Measurements from ENCODE around the gene PRAMEF9.
"Not testable (repeated sequence)": the region's sequence is repeated elsewhere in the genome, so short reads cannot be mapped to it uniquely, and the experiment has no call there.

Gene PRAMEF9

DNA sequence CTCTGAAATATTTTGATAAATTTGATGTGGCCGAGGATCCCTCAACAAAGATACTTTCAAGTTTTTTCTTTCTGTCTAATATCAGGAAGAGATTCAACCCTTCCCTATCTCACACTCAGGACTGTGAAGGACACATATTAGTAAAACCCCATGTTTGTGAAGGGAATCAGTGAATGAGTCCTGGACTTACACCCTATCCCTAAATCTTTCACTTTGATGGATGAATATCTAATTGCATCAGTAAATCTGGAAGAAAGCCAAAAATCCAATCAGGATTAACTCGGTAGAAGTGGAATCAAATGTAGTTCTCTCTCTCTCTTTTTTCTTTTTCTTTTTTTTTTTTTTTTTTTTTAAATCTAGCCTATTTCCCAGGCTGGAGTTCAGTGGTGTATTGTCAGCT lies at the start of gene PRAMEF9:
Gene PRAMEF9 (plus strand): TSS at position 301 of the 400 bp plus-strand sequence. CDS start 3,433 bp downstream, outside the sequence.
- DNase-seq, result not testable (repeated sequence)

DNA sequence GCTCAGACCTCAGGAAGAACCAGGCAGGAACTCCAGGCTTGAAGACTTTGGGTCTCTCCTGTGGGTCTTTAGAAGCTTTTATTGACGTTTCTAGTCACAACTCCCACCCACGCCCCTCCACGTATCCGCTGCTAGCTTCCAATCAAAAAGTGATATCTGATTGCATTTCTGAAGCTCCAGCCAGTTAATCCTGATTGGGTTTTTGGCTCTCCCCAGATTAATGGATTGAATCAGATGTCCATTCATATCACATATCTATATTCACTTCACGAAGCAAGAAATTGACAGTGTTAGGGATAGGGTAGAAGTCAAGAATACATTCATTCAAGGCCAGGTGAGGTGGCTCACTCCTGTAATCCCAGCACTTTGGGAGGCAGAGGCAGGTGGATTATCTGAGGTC lies 15.7 kb upstream of the PRAMEF9 start, which contains the start of gene PRAMEF26:
Gene PRAMEF26 (minus strand): TSS at position 101 of the 400 bp plus-strand sequence. CDS start 2,914 bp downstream, outside the sequence.
- not testable (repeated sequence) for DNase-seq

DNA sequence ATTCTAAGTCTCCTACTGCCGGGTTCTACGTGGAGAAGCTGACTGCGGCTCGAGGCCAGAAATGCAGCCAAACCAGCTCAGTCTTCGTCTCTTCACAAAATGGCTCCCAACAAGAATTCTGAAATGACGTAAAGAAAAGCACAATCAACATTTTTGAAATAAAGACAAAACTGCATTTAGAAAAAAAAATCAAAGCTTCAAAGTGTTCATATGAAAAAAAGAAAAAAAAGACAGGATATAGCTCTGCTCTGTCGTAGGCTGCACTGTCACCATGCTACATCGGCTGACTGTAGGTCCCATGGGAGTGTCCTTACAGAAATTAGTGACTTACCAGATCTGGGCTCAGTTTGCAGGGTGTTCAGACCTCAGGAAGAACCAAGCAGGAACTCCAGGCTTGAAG lies 6.1 kb upstream of the PRAMEF9 start, which contains the start of gene HNRNPCL4:
Gene HNRNPCL4 (minus strand): TSS at position 101 of the 400 bp plus-strand sequence. CDS start 164 bp downstream, outside the sequence.
- DNase-seq, result not testable (repeated sequence)

DNA sequence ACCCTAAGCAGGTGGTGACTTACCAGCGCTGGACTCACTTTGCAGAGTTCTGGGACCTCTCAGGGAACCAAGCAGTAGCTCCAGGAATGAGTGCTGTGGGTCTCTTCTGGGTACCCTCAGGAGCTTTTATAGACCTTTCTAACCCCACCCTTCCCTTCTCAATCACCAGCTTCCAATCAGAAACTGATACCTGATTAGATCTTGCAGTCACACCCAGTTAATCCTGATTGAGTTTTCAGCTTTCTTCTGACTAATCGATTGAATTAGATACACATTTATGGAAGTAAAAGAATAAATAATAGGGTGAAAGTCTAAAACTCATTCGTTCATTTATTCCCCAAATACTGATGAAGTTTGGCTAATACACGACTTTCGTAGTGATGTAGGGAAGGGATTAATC lies 29.7 kb downstream of the PRAMEF9 start, which contains the start of gene PRAMEF13:
Gene PRAMEF13 (minus strand): TSS at position 101 of the 400 bp plus-strand sequence. CDS start 1,820 bp downstream, outside the sequence.
- not testable (repeated sequence) for DNase-seq

DNA sequence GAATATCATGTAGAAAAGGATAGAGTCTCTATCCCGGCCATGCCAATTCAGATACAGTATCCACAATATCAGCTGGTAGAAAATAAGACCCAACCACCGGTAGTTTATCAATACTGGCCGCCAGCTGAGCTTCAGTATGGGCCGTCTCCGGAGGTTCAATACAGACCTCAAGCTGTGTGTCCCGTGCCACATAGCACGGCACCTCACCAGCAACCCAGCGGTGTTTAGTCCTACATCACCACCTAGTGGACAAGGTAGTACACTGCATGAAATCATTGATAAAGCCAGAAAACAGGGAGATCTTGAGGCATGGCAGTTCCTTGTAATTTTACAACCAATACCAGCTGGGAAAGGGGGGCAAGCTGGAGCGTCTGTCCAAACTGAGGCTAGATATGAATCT lies 37.1 kb downstream of the PRAMEF9 start:
- not testable (repeated sequence) for DNase-seq

DNA sequence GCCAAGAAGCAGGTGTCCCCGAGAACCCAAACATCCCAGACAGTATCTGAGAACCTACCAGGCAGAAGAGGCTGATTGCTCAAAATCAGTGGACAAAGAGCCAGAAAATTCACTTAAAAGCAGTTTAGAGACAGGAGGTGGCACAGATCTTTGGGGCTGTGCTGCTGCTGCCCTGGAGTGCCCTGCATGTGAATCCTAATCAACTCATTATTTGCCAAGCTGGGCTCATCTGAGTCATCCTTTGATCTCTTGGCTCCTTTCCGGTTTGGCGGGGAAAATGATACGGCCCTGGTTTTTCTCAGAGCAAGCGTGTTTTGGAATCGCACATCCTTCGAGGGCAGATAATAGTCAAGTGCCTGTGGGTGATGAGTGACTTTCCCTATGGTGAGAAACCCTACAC lies 45.0 kb downstream of the PRAMEF9 start:
- not testable (repeated sequence) for DNase-seq

DNA sequence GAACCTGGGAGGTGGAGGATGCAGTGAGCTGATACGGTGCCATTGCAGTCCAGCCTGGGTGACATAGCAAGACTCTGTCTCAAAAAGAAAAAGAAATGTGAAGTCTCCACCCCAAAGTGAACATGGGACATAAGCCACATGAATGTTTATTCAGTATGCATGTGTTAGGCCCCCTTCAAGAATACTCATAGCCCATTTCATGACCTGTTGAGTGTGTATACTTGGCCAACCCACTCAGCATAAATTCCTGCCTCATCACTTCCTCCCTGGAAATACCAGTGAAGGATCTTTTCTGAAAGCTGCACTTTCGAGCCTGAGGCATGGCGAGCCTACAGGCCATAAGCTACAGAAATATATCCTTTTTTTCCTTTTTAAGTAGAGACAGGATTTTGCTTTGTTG lies 47.6 kb downstream of the PRAMEF9 start:
- DNase-seq, result not testable (repeated sequence)

DNA sequence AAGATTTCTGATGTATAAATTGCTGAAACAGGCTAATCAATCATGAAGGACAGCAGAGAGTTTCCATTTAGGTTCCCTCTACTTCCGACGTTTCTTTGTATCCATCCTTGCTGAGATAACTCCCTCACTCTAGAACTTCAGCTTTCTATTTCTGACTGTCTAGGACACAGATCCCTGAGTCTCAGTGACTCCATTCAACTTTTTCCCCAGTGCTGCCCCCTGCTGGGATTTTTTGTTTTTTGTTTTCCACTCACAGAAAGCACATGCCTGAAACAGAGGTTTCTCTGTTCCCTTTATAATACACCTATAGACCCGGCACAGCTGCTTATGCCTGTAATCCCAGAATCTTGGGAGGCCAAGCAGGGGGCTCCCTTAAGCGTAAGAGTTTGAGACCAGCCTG lies 51.1 kb downstream of the PRAMEF9 start:
- not testable (repeated sequence) for DNase-seq

DNA sequence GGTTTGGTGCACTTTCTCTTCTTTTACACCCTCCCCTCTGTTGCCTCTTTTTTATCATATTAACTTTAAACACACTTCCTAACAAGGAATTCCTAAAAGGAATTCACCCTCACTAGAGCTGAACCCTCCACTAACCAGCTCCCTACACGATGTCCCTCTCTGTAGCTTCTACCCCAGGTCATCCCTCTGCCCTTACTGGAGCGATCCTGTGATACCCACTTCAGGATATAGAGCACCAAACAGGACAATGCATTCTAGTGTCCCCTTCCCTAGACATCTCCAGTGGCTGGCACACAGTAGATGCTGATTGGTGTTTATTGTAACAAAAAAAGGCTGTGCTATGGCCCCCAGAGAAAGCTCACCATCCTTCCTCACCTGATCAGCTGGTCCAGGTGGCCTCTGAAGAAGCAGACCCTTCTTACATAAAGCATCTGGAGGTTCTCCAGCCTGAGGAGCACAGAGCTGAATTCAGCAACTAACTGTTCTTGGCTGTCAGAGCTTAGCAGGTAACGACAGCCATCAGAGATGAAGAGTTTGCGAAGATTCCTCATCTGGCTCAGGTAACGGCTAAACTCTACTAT lies 52.9 kb downstream of the PRAMEF9 start:
- DNase-seq, result no peak

DNA sequence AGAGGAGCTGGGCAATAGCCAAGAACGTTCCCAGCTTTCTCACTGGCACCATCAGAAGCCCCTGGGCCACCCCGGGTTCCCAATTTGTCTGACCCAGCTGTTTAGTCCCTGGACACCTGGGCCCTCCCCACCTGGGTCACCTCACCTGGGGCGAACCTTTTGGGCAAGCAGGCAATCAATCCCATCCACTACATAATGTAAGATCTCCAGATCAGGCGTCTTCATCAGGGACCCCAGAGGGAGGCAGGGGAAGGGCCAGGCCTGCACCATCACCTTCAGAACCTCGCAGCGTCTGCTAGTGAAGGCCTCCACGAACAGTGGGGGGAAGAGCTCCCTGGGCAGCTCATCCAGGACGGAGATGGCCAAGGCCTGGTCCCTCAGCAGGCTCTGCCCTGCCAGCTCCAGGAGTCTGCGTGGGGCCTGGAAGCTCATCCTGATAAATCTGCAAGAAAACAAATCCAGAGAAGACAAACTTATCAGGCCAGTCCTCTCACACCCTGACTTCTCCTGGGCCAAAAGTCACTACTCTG lies 54.1 kb downstream of the PRAMEF9 start, which contains the start of gene PRAMEF18:
Gene PRAMEF18 (minus strand): TSS at position 480 of the 530 bp plus-strand sequence. CDS start 48 bp downstream, at position 432.
- DNase-seq, result not testable (repeated sequence)

DNA sequence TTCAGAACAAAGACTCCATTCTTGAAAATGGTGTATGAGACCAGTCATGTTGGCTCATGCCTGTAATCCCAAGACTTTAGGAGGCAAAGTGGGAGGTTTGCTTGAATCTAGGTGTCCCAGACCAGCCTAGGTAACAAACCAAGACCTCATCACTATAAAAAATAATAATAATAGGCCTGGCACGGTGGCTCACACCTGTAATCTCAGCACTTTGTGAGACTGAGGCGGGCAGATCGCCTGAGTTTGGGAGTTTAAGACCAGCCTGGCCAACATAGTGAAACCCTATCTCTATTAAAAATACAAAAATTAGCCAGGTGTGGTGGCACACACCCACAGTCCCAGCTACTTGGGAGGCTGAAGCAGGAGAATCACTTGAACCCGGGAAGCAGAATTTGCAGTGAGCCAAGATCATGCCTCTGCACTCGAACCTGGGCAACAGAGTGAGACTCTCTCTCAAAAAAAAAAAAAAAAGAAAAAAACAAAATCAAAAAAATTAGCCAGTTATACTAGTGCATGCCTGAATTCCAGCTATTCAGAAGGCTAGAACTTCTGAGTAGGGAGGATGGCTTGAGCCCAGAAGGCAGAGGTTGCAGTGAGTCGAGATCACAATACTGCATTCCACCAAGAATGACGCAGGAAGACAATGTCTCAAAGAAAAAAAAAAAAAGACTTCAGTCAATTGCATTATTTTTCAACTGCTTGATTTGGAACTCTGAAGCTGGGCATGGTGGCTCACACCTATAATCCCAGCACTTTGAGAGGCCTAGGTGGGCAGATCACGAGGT lies 55.8 kb downstream of the PRAMEF9 start:
- not testable (repeated sequence) for DNase-seq

DNA sequence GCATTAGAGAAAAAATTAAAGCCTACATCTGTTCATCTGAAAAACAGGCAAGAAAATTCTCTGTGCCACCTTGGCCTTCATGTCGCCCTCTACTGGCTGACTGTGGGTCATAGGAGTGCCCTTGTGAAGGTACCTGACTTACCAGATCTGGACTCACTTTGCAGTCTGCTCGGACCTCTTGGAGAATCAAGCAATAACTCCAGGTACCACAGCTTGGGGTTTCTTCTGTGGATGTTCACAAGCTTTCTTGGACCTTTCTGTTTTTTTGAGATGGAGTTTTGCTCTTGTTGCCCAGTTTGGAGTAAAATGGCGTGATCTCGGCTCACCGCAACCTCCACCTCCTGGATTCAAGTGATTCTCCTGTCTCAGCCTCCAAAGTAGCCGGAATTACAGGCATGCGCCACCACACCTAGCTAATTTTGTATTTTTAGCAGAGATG lies 56.7 kb downstream of the PRAMEF9 start:
- DNase-seq, result no peak

All from fibroblast of skin of right biceps (primary cell).